Right lobe of liver (tissue), 6 donors: Measurements from ENCODE around the gene AJUBA. TPM values are rescaled to one million over a fixed set of nuclear protein-coding genes. Genes with fewer than 3 reads are reported as not detected.

Source experiments
- ATAC-seq, 4 donors: fragments of 200-7000 bp; cut with Tn5 transposase; one replicate each; pipeline ENCODE4 v1.9.1; 2020; ENCODE audit warnings: mild to moderate bottlenecking in 4 of 4, moderate library complexity in 4 of 4
- DNase-seq, 3 donors: peaks; one replicate each; pipeline ENCODE4 v3.0.0-alpha.2; 2020
- H3K27ac ChIP-seq, 3 donors: fragments of 200-600 bp; one replicate each; pipeline ENCODE4 v1.8.0; 2022
- H3K27me3 ChIP-seq, 2 donors: fragments of 200-600 bp; one replicate each; pipeline ENCODE4 v1.8.0; 2022
- H3K36me3 ChIP-seq, 4 donors: fragments of 200-600 bp; sonication (generic) in 1 of 4; one replicate each; pipeline versions ENCODE4 v1.5.1 to v1.8.0; 2017 to 2022; ENCODE audit warnings: control low read depth in 1 of 4
- H3K4me1 ChIP-seq, 4 donors: fragments of 200-600 bp; sonication (generic) in 1 of 4; one replicate each; pipeline versions ENCODE4 v1.5.1 to v1.8.0; 2017 to 2022; ENCODE audit warnings: control low read depth in 1 of 4
- H3K4me3 ChIP-seq, 3 donors: fragments of 200-600 bp; one replicate each; pipeline ENCODE4 v1.8.0; 2022
- H3K9me3 ChIP-seq, 4 donors: fragments of 200-600 bp; sonication (generic) in 1 of 4; one replicate each; pipeline versions ENCODE4 v1.5.1 to v1.8.0; 2017 to 2022; ENCODE audit warnings: control low read depth in 1 of 4
- POLR2A ChIP-seq: fragments of 450-650 bp; IDR thresholded peaks from one replicate; pipeline ENCODE4 v1.6.1; 2017; ENCODE audit warnings: antibody characterized with exemption, mild to moderate bottlenecking
- WGBS: methylation state at CpG from one replicate; pipeline ENCODE4 v1.1.6; 2018; ENCODE audit warnings: low coverage, low lambda C conversion rate; ENCODE audit not compliant: insufficient coverage; ENCODE audit errors: missing lambda C conversion rate; 5-methylcytosine and 5-hydroxymethylcytosine counted together
- intact Hi-C, 2 donors: fragments of 100-400 bp; cut with DNase I; formaldehyde crosslinking; loops; one replicate each; pipeline versions ENCODE4 v1.11.2 to v1.14.1; 2022
- total RNA-seq, 6 experiments: library from RNA; depleted of rRNA in 2 of 6; stranded (reverse); fragments of >200 nt in 2 of 6; fragmentation: NEBNext Ultra II Directional in 3 of 6; extraction: Animal tissue kit (Norgen Biotek cat#: 25700) in 3 of 6; gene quantifications; one replicate each; pipeline versions ENCODE4 v1.1.0 to v1.2.4, GENCODE V29; 2016 to 2023
- TF ChIP-seq, protein P1 (sequence below), 4 donors: fragments of 200-600 bp in 3 of 4; fragments of 450-650 bp in 1 of 4; IDR thresholded peaks; one replicate each; pipeline versions ENCODE4 v1.5.1 to v1.8.0; 2016 to 2022; ENCODE audit warnings: antibody characterized with exemption in 4 of 4, mild to moderate bottlenecking in 2 of 4
- donor health status: DM: no; HTN: yes; CAD: no.
- donor health status: DM: no; HTN: no; CAD: no.
- donor health status: DM: no; HTN: no; CAD: no.
- donor health status: DM: no; HTN: yes; CAD: no.
- donor health status: DM: no; HTN: yes; CAD: no.

The AJUBA gene
- total RNA-seq, 6 experiments from 2014 or later = 7.8 to 64.6 (median 54.2) TPM

DNA sequence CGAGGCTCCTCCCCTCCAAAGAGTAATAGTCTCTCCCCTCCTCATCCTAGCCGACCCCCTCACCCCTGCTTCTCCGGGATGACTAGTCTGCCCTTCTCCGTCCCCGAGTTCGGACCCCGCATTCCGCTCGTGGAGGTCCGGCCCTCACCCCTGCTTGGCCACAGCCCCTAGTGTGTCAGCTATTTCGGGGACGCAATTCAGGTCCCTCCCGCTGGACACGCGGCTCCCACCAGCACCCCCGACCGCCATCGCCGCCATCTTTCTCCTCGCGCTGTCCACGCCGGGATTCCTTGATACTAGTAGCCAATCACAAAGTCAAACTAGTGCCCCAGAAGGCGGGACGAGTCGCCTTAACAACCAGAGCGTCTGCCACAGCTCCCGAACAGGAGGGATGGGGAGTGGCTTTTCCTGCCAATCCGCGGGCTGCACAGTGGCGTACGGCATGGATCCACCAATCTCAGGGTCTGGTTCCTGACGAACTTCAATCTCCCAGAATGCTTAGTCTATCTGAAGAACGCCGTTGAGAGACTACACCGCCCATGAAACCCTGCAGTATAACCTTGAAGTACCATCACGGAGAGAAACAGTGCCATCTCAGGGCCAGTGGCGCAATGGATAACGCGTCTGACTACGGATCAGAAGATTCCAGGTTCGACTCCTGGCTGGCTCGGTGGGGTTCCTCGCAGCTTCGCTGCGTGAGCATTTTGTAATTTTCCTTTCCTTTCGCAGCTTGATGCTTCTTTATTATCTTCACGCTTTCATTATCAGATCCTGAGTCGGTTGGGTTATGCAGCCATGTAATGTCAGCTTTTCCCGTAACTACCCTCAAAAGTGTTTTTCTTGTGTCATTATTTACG lies 53.0 kb downstream of the AJUBA start, which contains the start of gene PRMT5:
TSS of gene PRMT5 (minus strand) at position 273 of the 857 bp plus-strand sequence. CDS start at position 258, 15 bp downstream.
- peak; percentile 98 to 99 (median 99) for DNase-seq
- ATAC-seq = peak; percentile 96 to 99 (median 96)
- peak within 1 kb of the TSS; percentile 66 to 87 (median 75) for H3K4me3 ChIP-seq
- under 1% methylated on average over 35 of the region's 51 CpGs for WGBS
- intact Hi-C loops = no loop called here
- H3K9me3 ChIP-seq = no peaks in the 10 kb centered on the region
- H3K4me1 ChIP-seq = peaks cover 0 to 16% (median 0%) of the 10 kb centered on the region in 4 donors
- H3K27ac ChIP-seq = peak within 1 kb of the TSS; percentile 66 to 81 (median 78)
- H3K36me3 ChIP-seq = peaks cover 0 to 22% (median 4%) of the 10 kb centered on the region in 4 donors
- no peaks in the 10 kb centered on the region for H3K27me3 ChIP-seq
- TF ChIP-seq, protein P1, sequence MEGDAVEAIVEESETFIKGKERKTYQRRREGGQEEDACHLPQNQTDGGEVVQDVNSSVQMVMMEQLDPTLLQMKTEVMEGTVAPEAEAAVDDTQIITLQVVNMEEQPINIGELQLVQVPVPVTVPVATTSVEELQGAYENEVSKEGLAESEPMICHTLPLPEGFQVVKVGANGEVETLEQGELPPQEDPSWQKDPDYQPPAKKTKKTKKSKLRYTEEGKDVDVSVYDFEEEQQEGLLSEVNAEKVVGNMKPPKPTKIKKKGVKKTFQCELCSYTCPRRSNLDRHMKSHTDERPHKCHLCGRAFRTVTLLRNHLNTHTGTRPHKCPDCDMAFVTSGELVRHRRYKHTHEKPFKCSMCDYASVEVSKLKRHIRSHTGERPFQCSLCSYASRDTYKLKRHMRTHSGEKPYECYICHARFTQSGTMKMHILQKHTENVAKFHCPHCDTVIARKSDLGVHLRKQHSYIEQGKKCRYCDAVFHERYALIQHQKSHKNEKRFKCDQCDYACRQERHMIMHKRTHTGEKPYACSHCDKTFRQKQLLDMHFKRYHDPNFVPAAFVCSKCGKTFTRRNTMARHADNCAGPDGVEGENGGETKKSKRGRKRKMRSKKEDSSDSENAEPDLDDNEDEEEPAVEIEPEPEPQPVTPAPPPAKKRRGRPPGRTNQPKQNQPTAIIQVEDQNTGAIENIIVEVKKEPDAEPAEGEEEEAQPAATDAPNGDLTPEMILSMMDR (IDR thresholded peaks at IDR 0.05) = no peak
- peak; percentile 73 for TF ChIP-seq POLR2A

DNA sequence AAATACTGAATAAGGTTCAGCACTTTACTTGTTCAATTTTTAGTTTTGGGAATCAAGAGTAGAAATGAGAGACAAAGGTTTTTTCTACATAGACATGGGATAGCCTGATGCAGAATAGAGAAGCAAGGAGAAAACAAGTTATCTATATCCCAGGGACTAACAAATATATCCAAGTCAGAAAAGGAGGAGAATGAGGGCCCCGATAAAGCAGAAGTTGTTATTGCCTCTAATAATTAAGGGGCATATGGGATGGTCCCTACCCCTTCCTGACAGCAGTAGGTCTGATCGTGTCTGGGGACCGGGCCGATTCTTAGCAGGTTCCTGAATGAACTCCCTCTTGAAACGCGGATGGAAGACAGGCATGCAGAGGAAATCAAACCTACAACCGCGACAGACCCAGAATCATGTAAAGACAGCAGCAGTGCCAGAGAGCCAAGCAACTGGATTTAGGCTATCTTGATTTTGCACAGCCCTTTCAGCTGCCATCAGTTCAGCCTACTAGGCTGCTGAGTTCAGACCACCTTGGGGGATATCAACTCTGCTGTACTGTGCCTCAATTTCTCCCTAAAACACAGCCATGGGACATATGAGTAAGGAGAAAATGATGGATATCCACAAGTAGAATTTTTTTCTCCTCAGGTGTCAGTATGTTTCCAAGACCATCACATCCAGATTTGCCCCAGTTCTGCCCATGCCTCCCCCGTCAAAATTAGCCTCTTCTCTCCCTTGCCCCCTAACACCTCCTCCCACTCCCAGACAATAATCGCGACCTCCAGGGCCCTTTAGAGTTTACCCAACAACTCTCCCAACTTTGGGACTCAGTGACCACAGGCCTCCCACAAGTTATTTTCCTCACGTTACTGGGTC lies 53.9 kb downstream of the AJUBA start:
- intact Hi-C loops = no loop called here
- TF ChIP-seq, protein P1 (IDR thresholded peaks at IDR 0.05) = no peak
- TF ChIP-seq POLR2A = no peak
- DNase-seq = no peak
- H3K9me3 ChIP-seq = no peaks in the 10 kb centered on the region
- H3K27ac ChIP-seq = peak overlapping the region; percentile 30 to 66 (median 66)
- peaks cover 0 to 16% (median 0%) of the 10 kb centered on the region in 4 donors for H3K4me1 ChIP-seq
- peaks cover 0 to 30% (median 10%) of the 10 kb centered on the region in 4 donors for H3K36me3 ChIP-seq
- no peaks in the 10 kb centered on the region for H3K27me3 ChIP-seq
- WGBS = 9% methylated on average over 5 of the region's 12 CpGs
- no peak for ATAC-seq
- H3K4me3 ChIP-seq = peak overlapping the region; percentile 66 to 87 (median 75)

DNA sequence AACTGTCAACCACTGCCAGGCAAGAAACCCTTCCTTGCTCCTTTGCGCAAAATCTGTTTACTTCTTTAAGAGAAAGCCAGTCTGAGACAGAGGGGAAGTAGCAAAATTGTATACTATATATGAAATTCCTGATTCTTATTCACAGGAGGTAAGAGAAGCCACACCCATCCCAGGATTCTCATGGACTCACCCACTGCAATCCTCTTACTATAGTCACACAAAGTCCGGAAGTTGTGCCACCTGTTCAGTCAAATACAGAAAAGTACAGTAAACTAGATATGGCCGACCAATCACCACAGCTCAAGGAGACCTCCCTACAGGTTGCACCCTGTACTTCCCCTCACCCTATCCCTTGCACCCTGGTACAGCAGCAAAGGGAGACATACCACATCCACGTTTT lies 56.0 kb downstream of the AJUBA start:
- Histone ChIP-seq H3K4me3 (no peak overlapping the region), H3K4me1 (peaks cover 0 to 16% (median 0%) of the 10 kb centered on the region in 4 donors), H3K27ac (no peak overlapping the region), H3K27me3 (no peaks in the 10 kb centered on the region), H3K36me3 (peaks cover 0 to 51% (median 15%) of the 10 kb centered on the region in 4 donors), H3K9me3 (no peaks in the 10 kb centered on the region)
- 83% methylated on average over 3 of the region's 4 CpGs for WGBS
- intact Hi-C loops = no loop called here
- DNase-seq (no peak), ATAC-seq (no peak)
- TF ChIP-seq, protein P1 (IDR thresholded peaks at IDR 0.05) = no peak
- no peak for TF ChIP-seq POLR2A

DNA sequence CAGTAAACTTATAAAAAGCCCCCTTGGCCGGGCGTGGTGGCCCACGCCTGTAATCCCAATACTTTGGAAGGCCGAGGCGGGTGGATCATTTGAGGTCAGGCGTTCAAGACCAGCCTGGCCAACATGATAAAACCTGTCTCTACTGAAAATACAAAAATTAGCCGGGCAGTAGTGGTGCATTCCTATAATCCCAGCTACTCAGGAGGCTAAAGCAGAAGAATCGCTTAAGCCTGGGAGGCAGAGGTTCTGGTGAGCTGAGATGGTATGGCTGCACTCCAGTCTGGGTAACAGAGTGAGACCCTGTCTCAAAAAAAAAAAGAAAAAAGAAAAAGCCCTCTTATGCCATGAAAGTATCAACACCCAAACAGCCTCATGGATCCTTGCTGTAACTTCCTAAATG lies 56.8 kb downstream of the AJUBA start:
- peaks cover 0 to 16% (median 0%) of the 10 kb centered on the region in 4 donors for H3K4me1 ChIP-seq
- H3K27me3 ChIP-seq = no peaks in the 10 kb centered on the region
- no peak for DNase-seq
- H3K27ac ChIP-seq = no peak overlapping the region
- no peak overlapping the region for H3K4me3 ChIP-seq
- no peaks in the 10 kb centered on the region for H3K9me3 ChIP-seq
- intact Hi-C loops = no loop called here
- 96% methylated on average over 8 of the region's 8 CpGs for WGBS
- H3K36me3 ChIP-seq = peaks cover 0 to 58% (median 21%) of the 10 kb centered on the region in 4 donors
- no peak for ATAC-seq
- TF ChIP-seq, protein P1 (IDR thresholded peaks at IDR 0.05) = no peak
